Endothelial cell of umbilical vein (primary cell): ENCODE results near the gene TRIM22. TPM values are rescaled to one million over a fixed set of nuclear protein-coding genes. Genes with fewer than 3 reads are reported as not detected.

Source experiments
- BruUV-seq: library from RNA; stranded (reverse); fragments of 400-500 nt; replicated peaks from 2 replicates; lab custom pipeline; 2021; lab: Mats Ljungman, UMichigan
- CTCF ChIA-PET: fragments of 300-600, 350-600 bp; sonication (Branson Sonifier 250); formaldehyde crosslinking; loops from one replicate; lab custom pipeline; 2021; ENCODE audit warnings: antibody characterized with exemption, inconsistent platforms; lab: Charles Lee
- POLR2A ChIA-PET: fragments of 300-600, 350-600 bp; sonication (Branson Sonifier 250); formaldehyde crosslinking; loops from one replicate; lab custom pipeline; 2021; ENCODE audit warnings: antibody characterized with exemption, inconsistent platforms; lab: Charles Lee
- DNase-seq: peaks from one replicate; pipeline ENCODE4 v3.0.0-alpha.2; 2011; ENCODE audit warnings: low read depth, low spot score
- FAIRE-seq: peaks from 2 replicates; lab custom pipeline; 2011; peaks lifted over from hg19 to GRCh38; lab: Jason Lieb, UNC
- H2AFZ ChIP-seq: 2 replicates; pipeline ENCODE4 v1.6.0; 2012; ENCODE audit warnings: low read depth, low read length, control low read depth, inconsistent platforms
- H3K27ac ChIP-seq: 2 replicates; pipeline ENCODE4 v1.5.1; 2011; ENCODE audit warnings: low read depth, mild to moderate bottlenecking, control low read depth, low read length, moderate library complexity; ENCODE audit not compliant: insufficient read depth
- H3K27me3 ChIP-seq, 2 experiments: 2 replicates each; pipeline versions ENCODE4 v1.6.0 to v1.6.1; 2011; ENCODE audit warnings: low read length in 2 of 2, mixed read lengths in 1 of 2; ENCODE audit not compliant: control insufficient read depth in 2 of 2, insufficient read depth in 2 of 2
- H3K36me3 ChIP-seq, 2 experiments: 2 replicates in 1 of 2; 3 replicates in 1 of 2; pipeline ENCODE4 v1.5.1; 2011; ENCODE audit warnings: low read length in 2 of 2, mild to moderate bottlenecking in 1 of 2, moderate library complexity in 1 of 2; ENCODE audit not compliant: control insufficient read depth in 2 of 2, insufficient read depth in 2 of 2; ENCODE audit errors: extremely low read depth in 1 of 2
- H3K4me1 ChIP-seq: 3 replicates; pipeline ENCODE4 v1.5.1; 2011; ENCODE audit warnings: mild to moderate bottlenecking, low read length; ENCODE audit not compliant: control insufficient read depth, insufficient read depth; ENCODE audit errors: extremely low read depth
- H3K4me2 ChIP-seq: 2 replicates; pipeline ENCODE4 v1.6.1; 2011; ENCODE audit warnings: low read length, control low read depth, mixed read lengths; ENCODE audit not compliant: insufficient read depth
- H3K4me3 ChIP-seq, 3 experiments: fragments of 200-600 bp in 1 of 3; sonication (generic), shearing (Covaris generic) in 1 of 3; replicated peaks in 1 of 3; 2 replicates each; pipeline ENCODE4 v1.5.1; 2011 to 2016; ENCODE audit warnings: control low read depth in 3 of 3, low read length in 3 of 3, mild to moderate bottlenecking in 2 of 3, inconsistent platforms in 1 of 3, low read depth in 1 of 3, moderate library complexity in 1 of 3; ENCODE audit not compliant: insufficient read depth in 1 of 3
- H3K79me2 ChIP-seq: 2 replicates; pipeline ENCODE4 v1.6.0; 2012; ENCODE audit warnings: low read length, inconsistent platforms; ENCODE audit not compliant: control insufficient read depth, insufficient read depth
- H3K9ac ChIP-seq: replicated peaks from 2 replicates; pipeline ENCODE3; 2011; ENCODE audit warnings: low read length, control low read depth; ENCODE audit not compliant: insufficient read depth; ENCODE audit errors: extremely low read depth
- H3K9me1 ChIP-seq: replicated peaks from 3 replicates; pipeline ENCODE4 v1.6.0; 2011; ENCODE audit warnings: mild to moderate bottlenecking, low read length; ENCODE audit not compliant: control insufficient read depth, insufficient read depth; ENCODE audit errors: extremely low read depth
- H3K9me3 ChIP-seq: replicated peaks from 2 replicates; pipeline ENCODE4 v1.5.1; 2012; ENCODE audit warnings: low read length, inconsistent platforms; ENCODE audit not compliant: control insufficient read depth, insufficient read depth
- H4K20me1 ChIP-seq: replicated peaks from 2 replicates; pipeline ENCODE3; 2011; ENCODE audit warnings: mild to moderate bottlenecking, low read length; ENCODE audit not compliant: control insufficient read depth, insufficient read depth; ENCODE audit errors: extremely low read depth
- CTCF ChIP-seq, 2 donors: IDR thresholded peaks; 1 replicate in 1 of 2; 2 replicates in 1 of 2; pipeline ENCODE4 v1.5.1; 2011; ENCODE audit warnings: low read length in 2 of 2, mild to moderate bottlenecking in 2 of 2, moderate library complexity in 2 of 2, control low read depth in 1 of 2, inconsistent platforms in 1 of 2, low read depth in 1 of 2; ENCODE audit not compliant: insufficient read depth in 1 of 2; ENCODE audit errors: extremely low read depth in 1 of 2
- EZH2 ChIP-seq: IDR thresholded peaks from 2 replicates; pipeline ENCODE4 v1.6.1; 2012; ENCODE audit warnings: borderline replicate concordance, low read depth, mild to moderate bottlenecking, moderate library complexity, low read length, inconsistent platforms; ENCODE audit not compliant: severe bottlenecking
- FOS ChIP-seq: IDR thresholded peaks from 2 replicates; pipeline ENCODE4 v1.6.1; 2011; ENCODE audit warnings: mild to moderate bottlenecking, low read length, moderate library complexity, borderline replicate concordance; ENCODE audit not compliant: insufficient read depth
- GATA2 ChIP-seq: IDR thresholded peaks from 2 replicates; pipeline ENCODE4 v1.7.0; 2011; ENCODE audit warnings: low read depth, mild to moderate bottlenecking, moderate library complexity, mixed read lengths, low read length; ENCODE audit not compliant: insufficient read length, insufficient read depth
- JUN ChIP-seq: IDR thresholded peaks from 2 replicates; pipeline ENCODE4 v1.6.1; 2011; ENCODE audit warnings: borderline replicate concordance, low read depth; ENCODE audit not compliant: insufficient read length, insufficient read depth
- MAX ChIP-seq: IDR thresholded peaks from 2 replicates; pipeline ENCODE4 v1.6.1; 2011; ENCODE audit not compliant: insufficient read depth, insufficient read length
- MYC ChIP-seq: IDR thresholded peaks from one replicate; pipeline ENCODE4 v1.6.1; 2011; ENCODE audit warnings: mild to moderate bottlenecking, low read depth, low read length
- POLR2A ChIP-seq: IDR thresholded peaks from 2 replicates; pipeline ENCODE4 v1.6.1; 2012; ENCODE audit warnings: low read depth, mild to moderate bottlenecking, control low read depth, low read length
- POLR2AphosphoS5 ChIP-seq: IDR thresholded peaks from 2 replicates; pipeline ENCODE4 v1.6.1; 2012; ENCODE audit warnings: low read depth, mild to moderate bottlenecking, control low read depth, low read length, moderate library complexity; ENCODE audit not compliant: insufficient read depth
- dilution Hi-C: fragments of 300-500 bp; cut with MboI; formaldehyde crosslinking; loops from one replicate; pipeline ENCODE4 v1.15.0; 2019; ENCODE audit warnings: low sequenced_read_pairs; ENCODE audit not compliant: extremely low pct_ligation_motif_present
- intact Hi-C: fragments of 100-400 bp; cut with micrococcal nuclease; formaldehyde crosslinking; loops from one replicate; pipeline ENCODE4 v1.10.0; 2022
- polyA plus RNA-seq, 4 experiments: library from polyadenylated mRNA; depleted of rRNA in 3 of 4; stranded (reverse) in 3 of 4; unstranded in 1 of 4; fragments of >200 nt; gene quantifications; 2 replicates each; pipeline versions ENCODE4 v1.2.1 to v1.2.3, GENCODE V29; 2011 to 2012; ENCODE audit warnings: missing spikeins in 1 of 4
- total RNA-seq: library from RNA; stranded (reverse); gene quantifications from 2 replicates; pipeline ENCODE4 v1.2.3, GENCODE V29; 2021

Gene TRIM22
- total and polyA plus RNA-seq, 2 donors (not counting 3 experiments of a cell fraction or from before 2014, with no cell fraction given) = 73.5 to 110 TPM

GRCh38 chr11:5665051-5665570 lies 24.5 kb upstream of the TRIM22 start:
- H3K9ac ChIP-seq = no peak overlapping the region
- no peak overlapping the region for H3K27ac ChIP-seq
- peaks cover 18 to 21% of the 10 kb centered on the region in 2 experiments for H3K36me3 ChIP-seq
- H3K27me3 ChIP-seq = no peaks in the 10 kb centered on the region
- no peaks in the 10 kb centered on the region for H4K20me1 ChIP-seq
- no peaks in the 10 kb centered on the region for H3K79me2 ChIP-seq
- H3K4me3 ChIP-seq = no peak overlapping the region
- no peaks in the 10 kb centered on the region for H3K4me1 ChIP-seq
- intact Hi-C loops = no loop called here
- POLR2A ChIA-PET = no interaction called here
- H3K9me3 ChIP-seq = no peaks in the 10 kb centered on the region
- DNase-seq (no peak), FAIRE-seq (no peak)
- H3K4me2 ChIP-seq = no peak overlapping the region
- TF ChIP-seq EZH2 (no peak), POLR2A (no peak), MAX (no peak), POLR2AphosphoS5 (no peak), JUN (no peak), GATA2 (no peak)
- no TSS peak for BruUV-seq
- no peaks in the 10 kb centered on the region for H3K9me1 ChIP-seq
- H2AFZ ChIP-seq = no peak overlapping the region
- CTCF ChIA-PET = no interaction called here
- dilution Hi-C loops = no loop called here

- FAIRE-seq (no peak), DNase-seq (no peak)
- Histone ChIP-seq H3K36me3 (peaks cover 18 to 25% of the 10 kb centered on the region in 2 experiments), H3K4me1 (no peaks in the 10 kb centered on the region), H3K27ac (no peak overlapping the region), H3K27me3 (no peaks in the 10 kb centered on the region), H3K4me3 (no peak overlapping the region), H3K9ac (no peak overlapping the region), H3K9me1 (no peaks in the 10 kb centered on the region), H3K9me3 (no peaks in the 10 kb centered on the region), H2AFZ (no peak overlapping the region), H3K79me2 (no peaks in the 10 kb centered on the region), H4K20me1 (no peaks in the 10 kb centered on the region), H3K4me2 (no peak overlapping the region)
- intact Hi-C loops (no loop called here), dilution Hi-C loops (no loop called here)
- ChIA-PET POLR2A (no interaction called here), CTCF (no interaction called here)
- BruUV-seq = no TSS peak
- TF ChIP-seq EZH2 (no peak), CTCF (IDR thresholded peaks at IDR 0.05; ENCODE audit: extremely low read depth in 1 of 2, insufficient read depth in 1 of 2, low read depth in 1 of 2, low read length in 2 of 2) (no peak), POLR2AphosphoS5 (no peak), MYC (no peak), JUN (no peak), POLR2A (no peak), GATA2 (no peak), MAX (no peak), FOS (no peak)
Measured at GRCh38 chr11:5665746-5666401, 23.7 kb upstream of the TRIM22 start.
